Activated CD4-positive, alpha-beta T cell treated with anti-CD3 and anti-CD28 coated beads, Interleukin-2, amount 10 ng/mL, durations not matched to agents 24 days and 14 days (primary cell): ENCODE results near the gene C2CD4C. TPM values are rescaled to one million over a fixed set of nuclear protein-coding genes. Genes with fewer than 3 reads are reported as not detected.
"Not testable (repeated sequence)": the region's sequence is repeated elsewhere in the genome, so short reads cannot be mapped to it uniquely, and the experiment has no call there.

Experiments
- DNase-seq: peaks from one replicate; pipeline ENCODE4 v3.0.0; 2022
- H3K27ac Mint-ChIP-seq: one replicate; pipeline ENCODE4 v1.8.0; 2022; ENCODE audit warnings: mild to moderate bottlenecking, mixed read lengths
- H3K27me3 Mint-ChIP-seq: one replicate; pipeline ENCODE4 v1.8.0; 2022; ENCODE audit warnings: mixed read lengths
- H3K36me3 Mint-ChIP-seq: one replicate; pipeline ENCODE4 v1.8.0; 2022; ENCODE audit warnings: low read depth, mild to moderate bottlenecking, mixed read lengths
- H3K4me1 Mint-ChIP-seq: one replicate; pipeline ENCODE4 v1.8.0; 2021; ENCODE audit warnings: mixed read lengths
- H3K4me3 Mint-ChIP-seq: one replicate; pipeline ENCODE4 v1.8.0; 2022; ENCODE audit warnings: mild to moderate bottlenecking, moderate library complexity, mixed read lengths
- H3K9me3 Mint-ChIP-seq: one replicate; pipeline ENCODE4 v1.8.0; 2021; ENCODE audit warnings: mixed read lengths
- intact Hi-C: fragments of 100-400 bp; cut with micrococcal nuclease; formaldehyde crosslinking; loops from one replicate; pipeline ENCODE4 v1.15.1; 2023
- total RNA-seq: library from RNA; stranded (reverse); gene quantifications from 2 replicates; pipeline ENCODE4 v1.2.3, GENCODE V29; 2022

The C2CD4C gene
- total RNA-seq, 1 donor from 2014 or later = 0.07 TPM

GRCh38 chr19:391726-392374, 17.1 kb downstream of the C2CD4C start:
- Mint-ChIP-seq H3K9me3 (peaks cover 17% of the 10 kb centered on the region), H3K27me3 (peaks cover 7% of the 10 kb centered on the region), H3K36me3 (peaks cover 13% of the 10 kb centered on the region), H3K4me3 (no peak overlapping the region), H3K27ac (no peak overlapping the region), H3K4me1 (peaks cover 3% of the 10 kb centered on the region)
- intact Hi-C loops = no loop called here
- DNase-seq = no peak

GRCh38 chr19:391207-391557, 17.8 kb downstream of the C2CD4C start:
- Mint-ChIP-seq H3K27ac (no peak overlapping the region), H3K4me3 (no peak overlapping the region), H3K27me3 (peaks cover 13% of the 10 kb centered on the region), H3K4me1 (peaks cover 3% of the 10 kb centered on the region), H3K9me3 (peaks cover 16% of the 10 kb centered on the region), H3K36me3 (peaks cover 13% of the 10 kb centered on the region)
- intact Hi-C loops = no loop called here
- no peak for DNase-seq

- Mint-ChIP-seq H3K4me3 (no peak overlapping the region), H3K9me3 (peaks cover 13% of the 10 kb centered on the region), H3K4me1 (peaks cover 3% of the 10 kb centered on the region), H3K27me3 (peaks cover 19% of the 10 kb centered on the region), H3K27ac (no peak overlapping the region), H3K36me3 (peaks cover 12% of the 10 kb centered on the region)
- DNase-seq = no peak
- intact Hi-C loops = no loop called here
Observed at GRCh38 chr19:390386-391206, 18.4 kb downstream of the C2CD4C start.

GRCh38 chr19:389935-390289, 19.0 kb downstream of the C2CD4C start:
- no peak overlapping the region for H3K27ac Mint-ChIP-seq
- H3K36me3 Mint-ChIP-seq = peaks cover 9% of the 10 kb centered on the region
- no peak overlapping the region for H3K4me3 Mint-ChIP-seq
- H3K9me3 Mint-ChIP-seq = peaks cover 10% of the 10 kb centered on the region
- H3K27me3 Mint-ChIP-seq = peaks cover 19% of the 10 kb centered on the region
- DNase-seq = no peak
- intact Hi-C loops = no loop called here
- peaks cover 3% of the 10 kb centered on the region for H3K4me1 Mint-ChIP-seq

- no peak overlapping the region for H3K27ac Mint-ChIP-seq
- peaks cover 10% of the 10 kb centered on the region for H3K9me3 Mint-ChIP-seq
- peaks cover 5% of the 10 kb centered on the region for H3K4me1 Mint-ChIP-seq
- no peak overlapping the region for H3K4me3 Mint-ChIP-seq
- DNase-seq = no peak
- peaks cover 8% of the 10 kb centered on the region for H3K36me3 Mint-ChIP-seq
- intact Hi-C loops = no loop called here
- peaks cover 22% of the 10 kb centered on the region for H3K27me3 Mint-ChIP-seq
Observed at GRCh38 chr19:389255-389934, 19.6 kb downstream of the C2CD4C start.

GRCh38 chr19:388691-389090, 20.3 kb downstream of the C2CD4C start:
- intact Hi-C loops = no loop called here
- peaks cover 24% of the 10 kb centered on the region for H3K27me3 Mint-ChIP-seq
- H3K4me3 Mint-ChIP-seq = no peak overlapping the region
- DNase-seq = no peak
- peaks cover 8% of the 10 kb centered on the region for H3K4me1 Mint-ChIP-seq
- H3K9me3 Mint-ChIP-seq = peaks cover 11% of the 10 kb centered on the region
- peaks cover 7% of the 10 kb centered on the region for H3K36me3 Mint-ChIP-seq
- H3K27ac Mint-ChIP-seq = no peak overlapping the region

- DNase-seq = no peak
- H3K9me3 Mint-ChIP-seq = peaks cover 8% of the 10 kb centered on the region
- intact Hi-C loops = no loop called here
- peaks cover 13% of the 10 kb centered on the region for H3K4me1 Mint-ChIP-seq
- no peak overlapping the region for H3K27ac Mint-ChIP-seq
- peaks cover 27% of the 10 kb centered on the region for H3K27me3 Mint-ChIP-seq
- H3K4me3 Mint-ChIP-seq = no peak overlapping the region
- H3K36me3 Mint-ChIP-seq = peaks cover 3% of the 10 kb centered on the region
Observed at GRCh38 chr19:387777-388176, 21.2 kb downstream of the C2CD4C start.

- Mint-ChIP-seq H3K27me3 (peaks cover 27% of the 10 kb centered on the region), H3K4me1 (peaks cover 19% of the 10 kb centered on the region)
- intact Hi-C loops, DNase-seq, H3K9me3 Mint-ChIP-seq, H3K4me3 Mint-ChIP-seq, H3K27ac Mint-ChIP-seq, H3K36me3 Mint-ChIP-seq: not testable (repeated sequence)
Observed at GRCh38 chr19:386632-387301, 22.2 kb downstream of the C2CD4C start.

GRCh38 chr19:386189-386588, 22.8 kb downstream of the C2CD4C start:
- DNase-seq, H3K36me3 Mint-ChIP-seq, H3K4me3 Mint-ChIP-seq, intact Hi-C loops, H3K27ac Mint-ChIP-seq, H3K9me3 Mint-ChIP-seq: not testable (repeated sequence)
- peaks cover 27% of the 10 kb centered on the region for H3K27me3 Mint-ChIP-seq
- H3K4me1 Mint-ChIP-seq = peaks cover 17% of the 10 kb centered on the region

GRCh38 chr19:384799-385169, 24.2 kb downstream of the C2CD4C start:
- DNase-seq = no peak
- Mint-ChIP-seq H3K27me3 (peaks cover 27% of the 10 kb centered on the region), H3K36me3 (peaks cover 5% of the 10 kb centered on the region), H3K4me1 (peaks cover 18% of the 10 kb centered on the region), H3K4me3 (no peak overlapping the region), H3K9me3 (peaks cover 9% of the 10 kb centered on the region), H3K27ac (no peak overlapping the region)
- intact Hi-C loops = loop anchor here (5.0 kb wide), 1 partner anchor 123 kb away; the partner anchor contains the start of gene TPGS1

- intact Hi-C loops = loop anchor here (5.0 kb wide), 1 partner anchor 123 kb away; the partner anchor contains the start of gene TPGS1
- peak overlapping the region; percentile 67 for H3K4me3 Mint-ChIP-seq
- DNase-seq = no peak
Observed at GRCh38 chr19:383922-384798, 24.8 kb downstream of the C2CD4C start.

GRCh38 chr19:383040-383439, 25.9 kb downstream of the C2CD4C start:
- Mint-ChIP-seq H3K4me1 (peaks cover 18% of the 10 kb centered on the region), H3K36me3 (peaks cover 5% of the 10 kb centered on the region), H3K4me3 (peak overlapping the region; percentile 67), H3K9me3 (peaks cover 9% of the 10 kb centered on the region), H3K27ac (peak overlapping the region; percentile 71), H3K27me3 (peaks cover 27% of the 10 kb centered on the region)
- DNase-seq = no peak
- intact Hi-C loops = loop anchor here (5.0 kb wide), 1 partner anchor 124 kb away; the partner anchor contains the start of gene TPGS1

More at GRCh38 chr19:383922-384798, 24.8 kb downstream of the C2CD4C start:
- Mint-ChIP-seq H3K4me1 (peaks cover 18% of the 10 kb centered on the region), H3K36me3 (peaks cover 5% of the 10 kb centered on the region), H3K9me3 (peaks cover 9% of the 10 kb centered on the region), H3K27me3 (peaks cover 27% of the 10 kb centered on the region), H3K27ac (no peak overlapping the region)

- Mint-ChIP-seq H3K4me1 (peaks cover 21% of the 10 kb centered on the region), H3K27ac (peak overlapping the region; percentile 69), H3K27me3 (peaks cover 24% of the 10 kb centered on the region), H3K4me3 (peak overlapping the region; percentile 49)
- H3K36me3 Mint-ChIP-seq, H3K9me3 Mint-ChIP-seq: not testable (repeated sequence)
- DNase-seq = peak; percentile 76
- intact Hi-C loops = loop anchor here (5.0 kb wide), 1 partner anchor 125 kb away; the partner anchor contains the start of gene TPGS1
Observed at GRCh38 chr19:382578-382977, 26.4 kb downstream of the C2CD4C start.
